ENCODE data around the gene NEDD1.

DNA sequence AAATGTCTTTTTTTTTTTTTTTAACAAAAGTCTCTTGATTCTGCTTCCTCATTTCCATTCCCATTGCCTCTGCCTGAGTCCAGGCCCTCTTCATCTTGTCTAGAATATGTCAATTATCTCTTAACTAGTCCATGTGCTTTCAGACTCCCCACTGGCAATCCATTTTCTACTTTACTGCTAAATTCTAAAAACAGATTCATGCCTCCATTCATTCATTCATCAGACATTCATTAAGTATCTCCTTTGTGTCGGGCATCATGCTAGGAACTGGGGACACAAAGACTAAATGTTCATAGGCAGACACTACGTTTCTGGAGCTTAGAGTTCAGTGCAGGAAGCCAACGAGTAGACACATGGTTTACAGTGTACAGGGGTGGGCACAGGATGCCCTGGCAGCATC, 9.6 kb upstream of the NEDD1 start:
- TF ChIP-seq, protein P1, sequence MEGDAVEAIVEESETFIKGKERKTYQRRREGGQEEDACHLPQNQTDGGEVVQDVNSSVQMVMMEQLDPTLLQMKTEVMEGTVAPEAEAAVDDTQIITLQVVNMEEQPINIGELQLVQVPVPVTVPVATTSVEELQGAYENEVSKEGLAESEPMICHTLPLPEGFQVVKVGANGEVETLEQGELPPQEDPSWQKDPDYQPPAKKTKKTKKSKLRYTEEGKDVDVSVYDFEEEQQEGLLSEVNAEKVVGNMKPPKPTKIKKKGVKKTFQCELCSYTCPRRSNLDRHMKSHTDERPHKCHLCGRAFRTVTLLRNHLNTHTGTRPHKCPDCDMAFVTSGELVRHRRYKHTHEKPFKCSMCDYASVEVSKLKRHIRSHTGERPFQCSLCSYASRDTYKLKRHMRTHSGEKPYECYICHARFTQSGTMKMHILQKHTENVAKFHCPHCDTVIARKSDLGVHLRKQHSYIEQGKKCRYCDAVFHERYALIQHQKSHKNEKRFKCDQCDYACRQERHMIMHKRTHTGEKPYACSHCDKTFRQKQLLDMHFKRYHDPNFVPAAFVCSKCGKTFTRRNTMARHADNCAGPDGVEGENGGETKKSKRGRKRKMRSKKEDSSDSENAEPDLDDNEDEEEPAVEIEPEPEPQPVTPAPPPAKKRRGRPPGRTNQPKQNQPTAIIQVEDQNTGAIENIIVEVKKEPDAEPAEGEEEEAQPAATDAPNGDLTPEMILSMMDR (IDR thresholded peaks at IDR 0.05; ENCODE audit: low read depth, low read length), result no peak
- TF ChIP-seq POLR2A (IDR thresholded peaks at IDR 0.05; ENCODE audit: extremely low read depth, insufficient read length), result no peak
- no peak for TF ChIP-seq MYC (IDR thresholded peaks at IDR 0.05; ENCODE audit: low read depth, low read length)
- TF ChIP-seq, protein P2, sequence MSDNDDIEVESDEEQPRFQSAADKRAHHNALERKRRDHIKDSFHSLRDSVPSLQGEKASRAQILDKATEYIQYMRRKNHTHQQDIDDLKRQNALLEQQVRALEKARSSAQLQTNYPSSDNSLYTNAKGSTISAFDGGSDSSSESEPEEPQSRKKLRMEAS (IDR thresholded peaks at IDR 0.05; ENCODE audit: low read depth, low read length), result no peak

Measured in NB4 (cell line).